ENCODE measurements around the gene CD6.

DNA sequence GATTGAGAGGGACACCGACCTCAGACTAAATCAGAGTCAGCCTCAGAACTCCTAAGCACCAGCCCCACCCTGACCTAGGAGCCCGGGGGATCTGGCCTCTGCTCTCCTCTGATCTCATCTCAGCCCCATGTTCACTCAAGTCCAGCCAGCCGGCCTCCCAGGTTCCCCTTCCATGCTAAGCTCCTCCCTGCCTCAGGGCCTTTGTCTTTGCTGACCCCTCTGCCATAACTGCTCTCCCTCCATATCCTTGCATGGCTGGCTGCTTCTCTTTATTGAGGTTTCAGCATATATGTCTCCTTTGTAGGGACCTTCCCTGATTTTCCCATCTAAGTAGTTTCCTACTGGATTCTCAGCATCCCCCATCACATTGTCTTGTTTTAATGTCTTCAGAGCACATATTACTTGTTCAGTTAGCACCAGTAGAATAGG lies 18.7 kb upstream of the CD6 start:
- TF ChIP-seq POLR2A (IDR thresholded peaks at IDR 0.05; ENCODE audit: low read depth, low read length) (0 out of 2 replicates have a peak, but pooled peaks have one; percentile 43), POU2F2 (IDR thresholded peaks at IDR 0.05; ENCODE audit: low read depth, low read length) (no peak), TAF1 (IDR thresholded peaks at IDR 0.05; ENCODE audit: low read depth, low read length) (no peak)
